ENCODE results near the gene KLK13.

Gene KLK13

GRCh38 chr19:51097796-51098195, 32.9 kb upstream of the KLK13 start:
- TF ChIP-seq FOXP2 (optimal IDR thresholded peaks at IDR 0.05; ENCODE audit: borderline replicate concordance, extremely low read depth, extremely low read length, insufficient read depth), result no peak
- no peak for TF ChIP-seq POLR2AphosphoS5 (IDR thresholded peaks at IDR 0.05; ENCODE audit: low read depth, low read length)
- no peak for TF ChIP-seq SIN3A (IDR thresholded peaks at IDR 0.05; ENCODE audit: borderline replicate concordance, insufficient read depth, low read length)
- no peak for TF ChIP-seq TAF1 (IDR thresholded peaks at IDR 0.05; ENCODE audit: borderline replicate concordance, insufficient read depth, low read length)
- TF ChIP-seq REST (IDR thresholded peaks at IDR 0.05; ENCODE audit: insufficient read depth in 1 of 2, low read depth in 2 of 2, low read length in 2 of 2), result no peak

GRCh38 chr19:51097166-51097738, 32.4 kb upstream of the KLK13 start:
- TF ChIP-seq FOXP2 (optimal IDR thresholded peaks at IDR 0.05; ENCODE audit: borderline replicate concordance, extremely low read depth, extremely low read length, insufficient read depth), result no peak
- TF ChIP-seq POLR2AphosphoS5 (IDR thresholded peaks at IDR 0.05; ENCODE audit: low read depth, low read length), result no peak
- no peak for TF ChIP-seq TAF1 (IDR thresholded peaks at IDR 0.05; ENCODE audit: borderline replicate concordance, insufficient read depth, low read length)
- no peak for TF ChIP-seq REST (IDR thresholded peaks at IDR 0.05; ENCODE audit: insufficient read depth in 1 of 2, low read depth in 2 of 2, low read length in 2 of 2)

GRCh38 chr19:51096473-51097165, 31.7 kb upstream of the KLK13 start:
- TF ChIP-seq TAF1 (IDR thresholded peaks at IDR 0.05; ENCODE audit: borderline replicate concordance, insufficient read depth, low read length) (no peak), FOXP2 (optimal IDR thresholded peaks at IDR 0.05; ENCODE audit: borderline replicate concordance, extremely low read depth, extremely low read length, insufficient read depth) (no peak), REST (IDR thresholded peaks at IDR 0.05; ENCODE audit: insufficient read depth in 1 of 2, low read depth in 2 of 2, low read length in 2 of 2) (no peak), POLR2AphosphoS5 (IDR thresholded peaks at IDR 0.05; ENCODE audit: low read depth, low read length) (no peak), SIN3A (IDR thresholded peaks at IDR 0.05; ENCODE audit: borderline replicate concordance, insufficient read depth, low read length) (no peak)

- no peak for TF ChIP-seq POLR2AphosphoS5 (IDR thresholded peaks at IDR 0.05; ENCODE audit: low read depth, low read length)
- TF ChIP-seq REST (IDR thresholded peaks at IDR 0.05; ENCODE audit: insufficient read depth in 1 of 2, low read depth in 2 of 2, low read length in 2 of 2), result no peak
- TF ChIP-seq TAF1 (IDR thresholded peaks at IDR 0.05; ENCODE audit: borderline replicate concordance, insufficient read depth, low read length), result no peak
- TF ChIP-seq SIN3A (IDR thresholded peaks at IDR 0.05; ENCODE audit: borderline replicate concordance, insufficient read depth, low read length), result no peak
- TF ChIP-seq FOXP2 (optimal IDR thresholded peaks at IDR 0.05; ENCODE audit: borderline replicate concordance, extremely low read depth, extremely low read length, insufficient read depth), result no peak
Measured at GRCh38 chr19:51094696-51095279, 29.9 kb upstream of the KLK13 start.
